HCT116 (cell line): Measurements from ENCODE around the gene ACR. TPM values are rescaled to one million over a fixed set of nuclear protein-coding genes. Genes with fewer than 3 reads are reported as not detected.
"Not testable (repeated sequence)": the region's sequence is repeated elsewhere in the genome, so short reads cannot be mapped to it uniquely, and the experiment has no call there.

Source experiments
- ATAC-seq: fragments of 200-7000 bp; cut with Tn5 transposase; 2 replicates; pipeline ENCODE4 v1.9.1; 2020; ENCODE audit warnings: mild to moderate bottlenecking, moderate library complexity
- BruUV-seq: library from RNA; stranded (reverse); fragments of 400-500 nt; replicated peaks from 2 replicates; lab custom pipeline; 2021; lab: Mats Ljungman, UMichigan
- CTCF ChIA-PET: fragments of 300-600 bp; sonication (Branson Sonifier 250); formaldehyde crosslinking; loops from one replicate; lab custom pipeline; 2021; ENCODE audit warnings: antibody characterized with exemption; lab: Charles Lee
- POLR2A ChIA-PET: fragments of 300-600, 350-600 bp; sonication (Branson Sonifier 250); formaldehyde crosslinking; loops from one replicate; lab custom pipeline; 2021; ENCODE audit warnings: antibody characterized with exemption; lab: Charles Lee
- RAD21 ChIA-PET, 2 experiments: fragments of 300-600 bp; sonication (Branson Sonifier 250); formaldehyde crosslinking; loops; one replicate each; lab custom pipeline; 2023; ENCODE audit warnings: low total read pairs in 2 of 2; ENCODE audit not compliant: uncharacterized antibody in 2 of 2, unreplicated experiment in 2 of 2, low non-redundant PET in 1 of 2; lab: Charles Lee
- DNase-seq: peaks from one replicate; pipeline ENCODE4 v3.0.0-alpha.2; 2010; ENCODE audit warnings: low read depth, low spot score
- H2AFZ ChIP-seq: fragments of 200-600 bp; shearing (Covaris generic), sonication (generic); 2 replicates; pipeline ENCODE4 v1.6.1; 2017; ENCODE audit warnings: low read depth, mixed run types, mixed read lengths, antibody characterized with exemption, low read length; ENCODE audit not compliant: poor library complexity, severe bottlenecking
- H3K27ac ChIP-seq: 2 replicates; pipeline ENCODE4 v1.5.1; 2012; ENCODE audit warnings: low read depth, low read length
- H3K27me3 ChIP-seq: fragments of 200-600 bp; sonication (generic); 2 replicates; pipeline ENCODE4 v1.6.1; 2016; ENCODE audit warnings: mixed run types, low read length, mixed read lengths; ENCODE audit not compliant: insufficient read depth
- H3K36me3 ChIP-seq, 2 experiments: fragments of 200-500 bp in 1 of 2; fragments of 200-600 bp in 1 of 2; sonication (Bioruptor generic) in 1 of 2; sonication (generic) in 1 of 2; 2 replicates each; pipeline versions ENCODE4 v1.5.1 to v1.6.1; 2014 to 2016; ENCODE audit warnings: low read length in 2 of 2, inconsistent platforms in 1 of 2, mixed read lengths in 1 of 2, mixed run types in 1 of 2; ENCODE audit not compliant: insufficient read depth in 2 of 2, control insufficient read depth in 1 of 2
- H3K4me1 ChIP-seq, 2 experiments: fragments of 200-600 bp in 1 of 2; sonication (generic) in 1 of 2; 2 replicates each; pipeline versions ENCODE4 v1.5.1 to v1.6.1; 2012 to 2017; ENCODE audit warnings: low read length in 2 of 2, inconsistent platforms in 1 of 2, mild to moderate bottlenecking in 1 of 2, mixed read lengths in 1 of 2, mixed run types in 1 of 2, moderate library complexity in 1 of 2; ENCODE audit not compliant: insufficient read depth in 2 of 2, control insufficient read depth in 1 of 2
- H3K4me2 ChIP-seq: fragments of 200-600 bp; sonication (generic); 2 replicates; pipeline ENCODE4 v1.6.1; 2017; ENCODE audit warnings: mixed run types, low read length, mixed read lengths
- H3K4me3 ChIP-seq, 2 experiments: fragments of 200-600 bp in 1 of 2; sonication (generic) in 1 of 2; replicated peaks in 1 of 2; 2 replicates each; pipeline ENCODE4 v1.5.1; 2011 to 2016; ENCODE audit warnings: low read length in 2 of 2, control low read depth in 1 of 2, low read depth in 1 of 2, mild to moderate bottlenecking in 1 of 2, mixed read lengths in 1 of 2, mixed run types in 1 of 2
- H3K79me2 ChIP-seq: fragments of 200-600 bp; sonication (generic); 2 replicates; pipeline ENCODE4 v1.6.1; 2017; ENCODE audit warnings: mild to moderate bottlenecking, mixed run types, low read length, moderate library complexity, mixed read lengths; ENCODE audit not compliant: insufficient read depth
- H3K9ac ChIP-seq: fragments of 200-600 bp; sonication (generic); 2 replicates; pipeline ENCODE4 v1.6.1; 2016; ENCODE audit warnings: low read length, mixed read lengths
- H3K9me2 ChIP-seq: fragments of 200-600 bp; sonication (generic), shearing (Covaris generic); 2 replicates; pipeline ENCODE4 v1.6.1; 2017; ENCODE audit warnings: mixed run types, mild to moderate bottlenecking, moderate library complexity; ENCODE audit not compliant: insufficient read depth
- H3K9me3 ChIP-seq, 2 experiments: fragments of 200-500 bp in 1 of 2; fragments of 200-600 bp in 1 of 2; sonication (Bioruptor generic) in 1 of 2; sonication (generic) in 1 of 2; 2 replicates each; pipeline ENCODE4 v1.6.1; 2014 to 2017; ENCODE audit warnings: low read length in 2 of 2, mixed read lengths in 2 of 2, inconsistent platforms in 1 of 2, low read depth in 1 of 2, mild to moderate bottlenecking in 1 of 2, mixed run types in 1 of 2, moderate library complexity in 1 of 2; ENCODE audit not compliant: control insufficient read depth in 1 of 2, insufficient read depth in 1 of 2
- H4K20me1 ChIP-seq: fragments of 200-600 bp; sonication (generic), shearing (Covaris generic); 2 replicates; pipeline ENCODE4 v1.6.1; 2017; ENCODE audit warnings: mixed run types, mild to moderate bottlenecking, moderate library complexity; ENCODE audit not compliant: insufficient read depth
- intact Hi-C: fragments of 100-400 bp; cut with micrococcal nuclease; formaldehyde crosslinking; loops from 2 replicates; pipeline ENCODE4 v1.10.0; 2022
- total RNA-seq: library from RNA; stranded (reverse); gene quantifications from one replicate; pipeline ENCODE4 v1.2.1, GENCODE V29; 2021; ENCODE audit not compliant: unreplicated experiment

ACR gene
- total RNA-seq, 1 experiment from 2014 or later = 1.5 TPM

DNA sequence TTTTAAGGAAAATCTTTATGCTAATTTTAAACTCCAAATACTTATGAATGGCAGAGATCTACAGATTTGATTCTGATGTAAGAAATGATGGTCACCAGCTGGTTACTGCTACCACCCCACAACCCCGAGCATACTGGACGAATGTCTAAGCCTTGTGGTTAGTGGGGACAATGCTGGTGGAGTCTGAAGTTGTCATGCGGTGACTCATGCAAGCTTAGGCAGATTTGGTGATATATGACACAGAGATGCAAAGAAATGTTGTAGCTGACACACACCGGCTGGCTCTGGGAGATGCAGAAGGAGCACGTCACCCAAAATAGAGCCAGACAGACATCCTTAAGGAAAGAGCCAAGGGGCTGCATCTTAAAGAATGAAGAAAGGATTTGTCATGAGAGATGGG is 48.9 kb downstream of the ACR start:
- POLR2A ChIA-PET, H3K4me3 ChIP-seq, ATAC-seq, H3K27me3 ChIP-seq, H4K20me1 ChIP-seq, H3K9me2 ChIP-seq, H2AFZ ChIP-seq, CTCF ChIA-PET, BruUV-seq, H3K27ac ChIP-seq, H3K79me2 ChIP-seq, H3K4me1 ChIP-seq, H3K4me2 ChIP-seq, H3K36me3 ChIP-seq, H3K9ac ChIP-seq, intact Hi-C loops, H3K9me3 ChIP-seq, RAD21 ChIA-PET, DNase-seq: not testable (repeated sequence)

Other genes starting within 250 kb of the ACR start
- gene LMF2, start 230.5 kb upstream of the ACR start, total RNA-seq = 56.9 TPM
- 99.1 TPM for gene NCAPH2, start 230.0 kb upstream of the ACR start, total RNA-seq
- gene SCO2, start 212.6 kb upstream of the ACR start, total RNA-seq = 7.0 TPM
- 43.2 TPM for gene TYMP, start 208.2 kb upstream of the ACR start, total RNA-seq
- gene KLHDC7B, start 192.3 kb upstream of the ACR start, total RNA-seq = 0.69 TPM
- not detected for gene SYCE3, start 175.3 kb upstream of the ACR start, total RNA-seq
- 35.1 TPM for gene CPT1B, start 159.8 kb upstream of the ACR start, total RNA-seq
- gene CHKB, start 155.4 kb upstream of the ACR start, total RNA-seq = 55.1 TPM
- gene MAPK8IP2, start 137.4 kb upstream of the ACR start, total RNA-seq = 6.4 TPM
- 16.4 TPM for gene ARSA, start 110.1 kb upstream of the ACR start, total RNA-seq
- 16.0 TPM for gene SHANK3, start 65.4 kb upstream of the ACR start, total RNA-seq
- gene RABL2B, start 45.4 kb downstream of the ACR start, total RNA-seq = 36.7 TPM